ENCODE measurements around the gene DQX1. TPM values are rescaled to one million over a fixed set of nuclear protein-coding genes. Genes with fewer than 3 reads are reported as not detected.

The DQX1 gene
- polyA plus RNA-seq, 1 donor (not counting 4 experiments of a cell fraction or from before 2014, with no cell fraction given), result 5.9 TPM

DNA sequence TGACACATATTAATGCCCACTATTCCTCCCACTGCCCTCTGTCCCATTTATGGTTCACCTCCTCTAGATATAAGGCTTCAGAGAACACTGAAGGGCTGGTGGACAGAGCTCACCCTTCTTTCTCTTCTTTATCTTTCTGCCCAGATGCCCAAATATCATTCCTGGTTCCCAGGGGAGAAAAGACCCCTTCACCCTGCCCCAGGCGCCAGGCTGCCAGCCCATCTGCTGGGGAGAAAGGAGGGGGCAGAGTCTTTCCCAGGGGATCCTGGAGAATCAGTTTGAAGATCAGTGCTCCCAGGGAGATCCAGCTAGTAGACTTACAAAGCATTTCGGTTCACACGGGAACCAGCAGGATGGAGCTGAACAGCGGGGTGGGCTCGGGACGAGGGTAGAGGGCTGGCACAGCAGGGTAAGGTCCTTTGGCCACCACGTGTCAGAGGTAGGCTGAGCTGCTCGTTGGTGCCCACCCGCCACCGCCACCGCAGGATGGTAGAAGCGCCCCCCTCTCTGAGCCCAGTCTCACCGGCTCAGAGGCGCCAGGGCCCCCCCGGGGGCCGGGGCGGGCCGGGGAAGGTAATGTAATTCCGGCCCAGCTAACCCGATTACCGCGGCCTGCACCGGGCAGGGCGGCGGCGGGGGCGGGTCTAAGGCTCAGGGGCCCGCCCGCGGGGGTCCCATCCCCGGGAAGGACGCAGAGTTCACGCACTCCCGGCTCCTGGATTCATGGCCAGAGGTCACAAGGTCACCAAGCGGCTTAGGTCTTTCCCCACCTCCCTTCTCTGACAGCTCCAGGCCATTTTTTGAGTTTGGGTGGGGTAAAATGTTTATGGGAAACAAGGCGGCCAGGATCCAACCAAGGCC, 13.1 kb downstream of the DQX1 start:
- Histone ChIP-seq H3K4me3 (ENCODE audit: control insufficient read depth in 2 of 3, extremely low read depth in 1 of 3, insufficient read depth in 2 of 3, low read depth in 1 of 3, low read length in 3 of 3) (no peak overlapping the region), H3K36me3 (ENCODE audit: control insufficient read depth in 2 of 2, extremely low read depth in 1 of 2, insufficient read depth in 2 of 2, low read length in 2 of 2) (no peaks in the 10 kb centered on the region), H4K20me1 (ENCODE audit: control insufficient read depth, extremely low read depth, insufficient read depth, low read length) (no peaks in the 10 kb centered on the region), H2AFZ (ENCODE audit: control insufficient read depth, low read length) (no peak overlapping the region), H3K27ac (ENCODE audit: control insufficient read depth, insufficient read depth, low read length) (no peak overlapping the region), H3K9me3 (ENCODE audit: control insufficient read depth, low read depth, low read length) (no peaks in the 10 kb centered on the region), H3K9me1 (ENCODE audit: control insufficient read depth, extremely low read depth, insufficient read depth, low read length) (no peaks in the 10 kb centered on the region), H3K4me2 (ENCODE audit: control insufficient read depth, extremely low read depth, insufficient read depth, low read depth, low read length) (no peak overlapping the region), H3K9ac (ENCODE audit: control insufficient read depth, extremely low read depth, insufficient read depth, low read length) (no peak overlapping the region), H3K79me2 (ENCODE audit: control insufficient read depth, insufficient read depth, low read length) (no peaks in the 10 kb centered on the region), H3K27me3 (ENCODE audit: control insufficient read depth, extremely low read depth, insufficient read depth, low read length) (peaks cover 60% of the 10 kb centered on the region), H3K4me1 (ENCODE audit: control insufficient read depth, extremely low read depth, insufficient read depth, low read length) (peaks cover 11% of the 10 kb centered on the region)
- dilution Hi-C loops (cut with MboI; ENCODE audit: extremely low pct_ligation_motif_present, low sequenced_read_pairs), result no loop called here
- DNase-seq (ENCODE audit: low read depth, low spot score) (no peak), FAIRE-seq (no peak)
- no peak for TF ChIP-seq EZH2 (IDR thresholded peaks at IDR 0.05; ENCODE audit: low read length)
- TF ChIP-seq, protein P1, sequence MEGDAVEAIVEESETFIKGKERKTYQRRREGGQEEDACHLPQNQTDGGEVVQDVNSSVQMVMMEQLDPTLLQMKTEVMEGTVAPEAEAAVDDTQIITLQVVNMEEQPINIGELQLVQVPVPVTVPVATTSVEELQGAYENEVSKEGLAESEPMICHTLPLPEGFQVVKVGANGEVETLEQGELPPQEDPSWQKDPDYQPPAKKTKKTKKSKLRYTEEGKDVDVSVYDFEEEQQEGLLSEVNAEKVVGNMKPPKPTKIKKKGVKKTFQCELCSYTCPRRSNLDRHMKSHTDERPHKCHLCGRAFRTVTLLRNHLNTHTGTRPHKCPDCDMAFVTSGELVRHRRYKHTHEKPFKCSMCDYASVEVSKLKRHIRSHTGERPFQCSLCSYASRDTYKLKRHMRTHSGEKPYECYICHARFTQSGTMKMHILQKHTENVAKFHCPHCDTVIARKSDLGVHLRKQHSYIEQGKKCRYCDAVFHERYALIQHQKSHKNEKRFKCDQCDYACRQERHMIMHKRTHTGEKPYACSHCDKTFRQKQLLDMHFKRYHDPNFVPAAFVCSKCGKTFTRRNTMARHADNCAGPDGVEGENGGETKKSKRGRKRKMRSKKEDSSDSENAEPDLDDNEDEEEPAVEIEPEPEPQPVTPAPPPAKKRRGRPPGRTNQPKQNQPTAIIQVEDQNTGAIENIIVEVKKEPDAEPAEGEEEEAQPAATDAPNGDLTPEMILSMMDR (optimal IDR thresholded peaks at IDR 0.05 in 1 of 3, IDR thresholded peaks at IDR 0.05 in 1 of 3, conservative IDR thresholded peaks at IDR 0.05 in 1 of 3; ENCODE audit: extremely low read depth in 1 of 3, insufficient read depth in 2 of 3, low read length in 3 of 3), result no peak

DNA sequence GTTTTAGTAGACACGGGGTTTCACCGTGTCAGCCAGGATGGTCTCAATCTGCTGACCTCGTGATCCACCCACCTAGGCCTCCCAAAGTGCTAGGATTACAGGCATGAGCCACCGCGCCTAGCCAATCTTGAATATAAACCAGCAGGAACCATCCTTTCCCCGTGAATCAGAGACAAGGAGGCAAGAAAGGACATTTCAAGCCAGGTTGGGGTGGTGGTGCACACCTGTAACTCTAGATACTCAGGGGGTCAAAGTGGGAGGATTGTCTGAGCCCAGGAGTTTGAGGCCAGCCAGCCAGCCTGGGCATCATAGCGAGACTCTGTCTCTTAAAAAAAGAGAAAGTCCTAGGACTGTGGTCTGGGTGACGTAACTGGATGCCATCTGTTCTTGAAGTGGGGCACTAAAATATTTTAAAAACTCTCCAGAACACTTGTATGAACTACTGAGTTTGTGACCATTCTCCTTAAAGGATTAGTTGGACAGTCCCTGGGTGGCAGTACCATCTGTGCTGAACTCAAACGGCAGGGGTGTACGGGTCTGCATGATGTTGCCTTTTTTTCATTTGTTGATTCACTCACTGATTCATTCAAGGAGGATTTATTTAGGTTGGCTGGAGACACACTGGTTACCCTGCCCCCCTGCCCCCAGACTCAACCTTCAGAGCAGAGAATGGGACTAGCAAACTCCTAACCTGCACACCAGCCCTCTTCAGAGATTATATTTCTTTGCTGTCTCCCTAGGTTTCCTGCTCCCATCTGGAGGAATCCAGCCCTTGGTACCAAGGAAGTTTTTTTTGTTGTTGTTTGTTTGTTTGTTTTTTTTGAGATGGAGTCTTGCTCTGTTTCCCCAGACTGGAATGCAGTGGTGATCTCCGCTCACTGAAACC, 14.7 kb downstream of the DQX1 start:
- Histone ChIP-seq H3K79me2 (ENCODE audit: control insufficient read depth, insufficient read depth, low read length) (peaks cover 8% of the 10 kb centered on the region), H3K4me1 (ENCODE audit: control insufficient read depth, extremely low read depth, insufficient read depth, low read length) (peaks cover 12% of the 10 kb centered on the region), H3K27ac (ENCODE audit: control insufficient read depth, insufficient read depth, low read length) (no peak overlapping the region), H2AFZ (ENCODE audit: control insufficient read depth, low read length) (no peak overlapping the region), H3K4me2 (ENCODE audit: control insufficient read depth, extremely low read depth, insufficient read depth, low read depth, low read length) (no peak overlapping the region), H3K9me3 (ENCODE audit: control insufficient read depth, low read depth, low read length) (no peaks in the 10 kb centered on the region), H3K9me1 (ENCODE audit: control insufficient read depth, extremely low read depth, insufficient read depth, low read length) (no peaks in the 10 kb centered on the region), H3K9ac (ENCODE audit: control insufficient read depth, extremely low read depth, insufficient read depth, low read length) (no peak overlapping the region), H3K4me3 (ENCODE audit: control insufficient read depth in 2 of 3, extremely low read depth in 1 of 3, insufficient read depth in 2 of 3, low read depth in 1 of 3, low read length in 3 of 3) (no peak overlapping the region), H4K20me1 (ENCODE audit: control insufficient read depth, extremely low read depth, insufficient read depth, low read length) (no peaks in the 10 kb centered on the region), H3K36me3 (ENCODE audit: control insufficient read depth in 2 of 2, extremely low read depth in 1 of 2, insufficient read depth in 2 of 2, low read length in 2 of 2) (no peaks in the 10 kb centered on the region), H3K27me3 (ENCODE audit: control insufficient read depth, extremely low read depth, insufficient read depth, low read length) (peaks cover 56% of the 10 kb centered on the region)
- DNase-seq (ENCODE audit: low read depth, low spot score) (no peak), FAIRE-seq (no peak)
- TF ChIP-seq, protein P1 (optimal IDR thresholded peaks at IDR 0.05 in 1 of 3, IDR thresholded peaks at IDR 0.05 in 1 of 3, conservative IDR thresholded peaks at IDR 0.05 in 1 of 3; ENCODE audit: extremely low read depth in 1 of 3, insufficient read depth in 2 of 3, low read length in 3 of 3), result no peak
- TF ChIP-seq EZH2 (IDR thresholded peaks at IDR 0.05; ENCODE audit: low read length), result peak; percentile 32
- dilution Hi-C loops (cut with MboI; ENCODE audit: extremely low pct_ligation_motif_present, low sequenced_read_pairs), result no loop called here

All from keratinocyte (primary cell).